Erythroblast (primary cell): Measurements from ENCODE around the gene SORCS1.

Experiments used
- GATA1 ChIP-seq: IDR thresholded peaks from 2 replicates; pipeline ENCODE4 v1.6.1; 2011; ENCODE audit warnings: low read depth, mild to moderate bottlenecking, control low read depth, low read length, moderate library complexity
- POLR2A ChIP-seq: IDR thresholded peaks from 2 replicates; pipeline ENCODE4 v1.6.1; 2011; ENCODE audit warnings: mild to moderate bottlenecking, low read length

DNA sequence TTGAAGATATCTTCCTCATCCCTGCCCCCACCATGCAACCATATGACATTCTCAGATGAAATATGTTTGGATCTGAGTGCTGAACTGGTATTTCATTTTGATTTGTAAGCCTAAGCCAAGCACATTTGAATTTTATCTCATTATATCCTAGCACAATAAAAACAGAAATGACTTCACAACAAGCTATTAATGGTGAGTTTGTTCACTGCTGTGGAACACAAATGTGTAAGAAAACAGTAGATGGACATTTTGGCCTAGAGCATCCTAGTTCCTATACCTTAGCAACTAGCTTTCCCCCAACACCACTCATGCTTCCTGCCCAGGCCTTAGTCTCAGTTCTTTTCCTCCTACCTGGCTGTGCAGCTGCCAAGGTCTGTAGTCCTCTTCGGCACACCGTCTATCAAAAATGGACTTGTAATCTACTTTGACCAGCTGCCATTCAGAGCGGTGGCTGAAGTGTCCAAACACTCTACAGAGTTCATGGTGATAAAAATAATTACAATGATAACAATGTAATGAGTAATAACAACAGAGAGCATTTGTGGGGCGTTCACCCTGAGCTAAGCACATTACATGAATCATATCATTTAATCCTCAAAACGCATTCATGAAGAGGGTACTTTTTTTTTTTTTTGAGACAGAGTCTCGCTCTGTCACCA is 491.9 kb downstream of the SORCS1 start:
- TF ChIP-seq POLR2A, result no peak
- TF ChIP-seq GATA1, result no peak
